ENCODE results near the gene NEGR1.

DNA sequence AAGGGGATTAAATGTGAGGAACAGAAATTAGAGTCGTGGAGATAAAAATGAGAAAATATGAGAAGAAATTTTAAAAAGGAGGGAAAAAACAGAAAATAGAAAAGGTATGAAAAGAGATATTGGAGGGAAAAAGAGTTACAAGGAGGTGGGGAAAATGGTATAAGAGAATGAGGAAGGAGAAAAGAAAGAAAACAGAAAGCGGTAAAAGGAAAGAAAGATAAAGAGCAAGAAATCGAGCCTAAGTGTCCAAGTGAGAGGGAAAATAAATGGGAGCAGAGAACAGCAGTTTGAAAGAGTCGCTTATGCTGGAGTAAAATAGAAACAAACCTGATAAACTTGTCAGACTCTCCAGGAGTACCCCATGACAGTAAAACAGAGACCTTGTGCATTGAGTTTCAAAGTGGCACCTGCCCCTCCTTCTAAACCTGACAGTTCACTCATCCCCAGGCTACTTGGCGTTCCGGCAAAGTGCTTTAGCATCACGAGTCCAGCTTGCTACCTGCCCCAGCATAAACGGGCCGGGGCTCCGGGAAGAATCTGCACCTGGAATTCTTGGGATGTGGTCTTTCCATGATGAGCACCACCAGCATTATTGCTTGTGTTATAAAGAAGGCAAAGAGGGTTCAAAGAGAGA lies 585 bp downstream of the NEGR1 start:
- TF ChIP-seq, protein P1, sequence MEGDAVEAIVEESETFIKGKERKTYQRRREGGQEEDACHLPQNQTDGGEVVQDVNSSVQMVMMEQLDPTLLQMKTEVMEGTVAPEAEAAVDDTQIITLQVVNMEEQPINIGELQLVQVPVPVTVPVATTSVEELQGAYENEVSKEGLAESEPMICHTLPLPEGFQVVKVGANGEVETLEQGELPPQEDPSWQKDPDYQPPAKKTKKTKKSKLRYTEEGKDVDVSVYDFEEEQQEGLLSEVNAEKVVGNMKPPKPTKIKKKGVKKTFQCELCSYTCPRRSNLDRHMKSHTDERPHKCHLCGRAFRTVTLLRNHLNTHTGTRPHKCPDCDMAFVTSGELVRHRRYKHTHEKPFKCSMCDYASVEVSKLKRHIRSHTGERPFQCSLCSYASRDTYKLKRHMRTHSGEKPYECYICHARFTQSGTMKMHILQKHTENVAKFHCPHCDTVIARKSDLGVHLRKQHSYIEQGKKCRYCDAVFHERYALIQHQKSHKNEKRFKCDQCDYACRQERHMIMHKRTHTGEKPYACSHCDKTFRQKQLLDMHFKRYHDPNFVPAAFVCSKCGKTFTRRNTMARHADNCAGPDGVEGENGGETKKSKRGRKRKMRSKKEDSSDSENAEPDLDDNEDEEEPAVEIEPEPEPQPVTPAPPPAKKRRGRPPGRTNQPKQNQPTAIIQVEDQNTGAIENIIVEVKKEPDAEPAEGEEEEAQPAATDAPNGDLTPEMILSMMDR (IDR thresholded peaks at IDR 0.05) = no peak
- TF ChIP-seq POLR2A (IDR thresholded peaks at IDR 0.05) = no peak

Data from Peyer's patch (tissue), 4 donors.